PFSK-1 (cell line): ENCODE data around the gene PGRMC2.

ENCODE experiments used
- FOXP2 ChIP-seq: optimal IDR thresholded peaks from 2 replicates; pipeline ENCODE3; 2011; ENCODE audit warnings: borderline replicate concordance, control low read depth, inconsistent platforms; ENCODE audit not compliant: insufficient read depth; ENCODE audit errors: extremely low read length, extremely low read depth
- POLR2AphosphoS5 ChIP-seq: IDR thresholded peaks from 2 replicates; pipeline ENCODE4 v1.6.1; 2012; ENCODE audit warnings: low read depth, mild to moderate bottlenecking, control low read depth, low read length, moderate library complexity
- REST ChIP-seq, 2 experiments: IDR thresholded peaks; 2 replicates each; pipeline versions ENCODE4 v1.6.1 to v1.8.0; 2011 to 2012; ENCODE audit warnings: low read depth in 2 of 2, low read length in 2 of 2, control low read depth in 1 of 2, inconsistent platforms in 1 of 2, mild to moderate bottlenecking in 1 of 2, moderate library complexity in 1 of 2; ENCODE audit not compliant: insufficient read depth in 1 of 2
- SIN3A ChIP-seq: IDR thresholded peaks from 2 replicates; pipeline ENCODE4 v1.6.1; 2012; ENCODE audit warnings: mild to moderate bottlenecking, low read length, moderate library complexity, borderline replicate concordance; ENCODE audit not compliant: insufficient read depth
- TAF1 ChIP-seq: IDR thresholded peaks from 2 replicates; pipeline ENCODE4 v1.6.1; 2012; ENCODE audit warnings: low read length, control low read depth, borderline replicate concordance; ENCODE audit not compliant: insufficient read depth

Gene PGRMC2

GRCh38 chr4:128332081-128332480, 44.5 kb upstream of the PGRMC2 start:
- TF ChIP-seq REST (IDR thresholded peaks at IDR 0.05; ENCODE audit: insufficient read depth in 1 of 2, low read depth in 2 of 2, low read length in 2 of 2) (no peak), SIN3A (no peak), POLR2AphosphoS5 (no peak), FOXP2 (no peak), TAF1 (no peak)

GRCh38 chr4:128329638-128330037, 42.0 kb upstream of the PGRMC2 start:
- TF ChIP-seq FOXP2 = no peak
- TF ChIP-seq TAF1 = no peak
- no peak for TF ChIP-seq SIN3A
- TF ChIP-seq REST (IDR thresholded peaks at IDR 0.05; ENCODE audit: insufficient read depth in 1 of 2, low read depth in 2 of 2, low read length in 2 of 2) = no peak
- no peak for TF ChIP-seq POLR2AphosphoS5

- TF ChIP-seq SIN3A = no peak
- TF ChIP-seq POLR2AphosphoS5 = no peak
- TF ChIP-seq FOXP2 = no peak
- no peak for TF ChIP-seq TAF1
These were observed 40.5 kb upstream of the PGRMC2 start for GRCh38 chr4:128328106-128328505.

- no peak for TF ChIP-seq REST (IDR thresholded peaks at IDR 0.05; ENCODE audit: insufficient read depth in 1 of 2, low read depth in 2 of 2, low read length in 2 of 2)
- no peak for TF ChIP-seq FOXP2
- TF ChIP-seq POLR2AphosphoS5 = no peak
- no peak for TF ChIP-seq TAF1
- no peak for TF ChIP-seq SIN3A
These were observed 35.8 kb upstream of the PGRMC2 start for GRCh38 chr4:128323401-128323800.

- TF ChIP-seq FOXP2 = no peak
- peak; percentile 29; the same call in 1 of the 2 replicates for TF ChIP-seq TAF1
- TF ChIP-seq SIN3A = no peak
- 0 out of 4 replicates have a peak, but pooled peaks of 1 of the 2 experiments have one; percentile 52 for TF ChIP-seq REST (IDR thresholded peaks at IDR 0.05; ENCODE audit: insufficient read depth in 1 of 2, low read depth in 2 of 2, low read length in 2 of 2)
These were observed 35.4 kb upstream of the PGRMC2 start for GRCh38 chr4:128322986-128323385.
